Testis (tissue), 3 donors: ENCODE data around the gene LCOR. TPM values are rescaled to one million over a fixed set of nuclear protein-coding genes. Genes with fewer than 3 reads are reported as not detected.
"Not testable (repeated sequence)": the region's sequence is repeated elsewhere in the genome, so short reads cannot be mapped to it uniquely, and the experiment has no call there.

Experiments
- DNase-seq: peaks from one replicate; pipeline ENCODE4 v3.0.0-alpha.2; 2019
- H3K27ac ChIP-seq, 2 donors: fragments of 200-600 bp; sonication (generic); one replicate each; pipeline ENCODE4 v1.5.1; 2019
- H3K27me3 ChIP-seq: fragments of 200-600 bp; sonication (generic); one replicate; pipeline ENCODE4 v1.5.1; 2019
- H3K36me3 ChIP-seq: fragments of 200-600 bp; sonication (generic); one replicate; pipeline ENCODE4 v1.5.1; 2017; ENCODE audit warnings: low read depth; ENCODE audit errors: missing control alignments
- H3K4me1 ChIP-seq: fragments of 200-600 bp; sonication (generic); one replicate; pipeline ENCODE4 v1.5.1; 2019
- H3K4me3 ChIP-seq, 2 donors: fragments of 200-600 bp; sonication (generic); one replicate each; pipeline ENCODE4 v1.5.1; 2017 to 2019
- H3K9me3 ChIP-seq: fragments of 200-600 bp; sonication (generic); one replicate; pipeline ENCODE4 v1.5.1; 2017
- POLR2A ChIP-seq: fragments of 450-650 bp; IDR thresholded peaks from one replicate; pipeline ENCODE4 v1.6.1; 2017; ENCODE audit warnings: antibody characterized with exemption, mild to moderate bottlenecking, moderate library complexity
- WGBS, 2 donors: methylation state at CpG; one replicate each; pipeline ENCODE4 v1.1.5; 2018; 5-methylcytosine and 5-hydroxymethylcytosine counted together
- intact Hi-C: fragments of 100-400 bp; cut with DNase I; formaldehyde crosslinking; loops from one replicate; pipeline ENCODE4 v1.15.1; 2023; ENCODE audit warnings: low total_unique reads
- polyA plus RNA-seq: library from polyadenylated mRNA; stranded (reverse); fragments of 350-450 nt; fragmentation: Illumina TruSeq; extraction: RNeasy Lipid Tissue Mini Kit (QIAGEN cat#74804); gene quantifications from one replicate; pipeline ENCODE4 v1.2.3, GENCODE V29; 2014; ENCODE audit warnings: low read depth, low replicate concordance; ENCODE audit not compliant: insufficient read depth
- total RNA-seq, 2 donors: library from RNA; depleted of rRNA; stranded (reverse); fragments of >200 nt; gene quantifications; one replicate each; pipeline ENCODE4 v1.2.3, GENCODE V29; 2016
- TF ChIP-seq, protein P1 (sequence below), 3 experiments: fragments of 450-650 bp in 2 of 3; fragments of 200-600 bp in 1 of 3; sonication (generic) in 1 of 3; IDR thresholded peaks; one replicate each; pipeline ENCODE4 v1.5.1; 2016 to 2019; ENCODE audit warnings: antibody characterized with exemption in 3 of 3, mild to moderate bottlenecking in 2 of 3, moderate library complexity in 1 of 3

LCOR gene
- total and polyA plus RNA-seq, 3 donors from 2014 or later = 11.6 to 68.3 (median 40.0) TPM

DNA sequence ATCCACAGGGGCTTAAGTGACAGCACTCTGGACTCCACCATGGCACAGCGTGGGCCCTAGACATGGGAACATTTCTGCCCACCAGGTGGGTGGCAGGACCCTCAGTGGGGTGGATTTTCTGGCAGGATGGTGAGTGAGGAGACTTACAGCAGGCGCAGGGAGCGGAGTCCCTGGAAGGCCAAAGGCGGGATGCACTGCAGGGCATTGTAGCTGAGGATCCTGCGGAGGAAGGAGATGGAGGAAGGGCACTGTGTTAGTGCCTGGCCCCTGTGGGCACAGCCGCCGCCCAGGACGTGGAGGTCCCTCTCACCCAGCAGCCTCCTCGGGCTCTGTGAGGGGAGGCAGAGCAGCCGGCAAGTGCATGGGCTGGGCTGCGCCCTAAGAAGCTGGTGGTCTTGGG lies 199.4 kb downstream of the LCOR start:
- H3K27ac ChIP-seq = no peak overlapping the region
- H3K4me3 ChIP-seq = no peak overlapping the region
- TF ChIP-seq, protein P1, sequence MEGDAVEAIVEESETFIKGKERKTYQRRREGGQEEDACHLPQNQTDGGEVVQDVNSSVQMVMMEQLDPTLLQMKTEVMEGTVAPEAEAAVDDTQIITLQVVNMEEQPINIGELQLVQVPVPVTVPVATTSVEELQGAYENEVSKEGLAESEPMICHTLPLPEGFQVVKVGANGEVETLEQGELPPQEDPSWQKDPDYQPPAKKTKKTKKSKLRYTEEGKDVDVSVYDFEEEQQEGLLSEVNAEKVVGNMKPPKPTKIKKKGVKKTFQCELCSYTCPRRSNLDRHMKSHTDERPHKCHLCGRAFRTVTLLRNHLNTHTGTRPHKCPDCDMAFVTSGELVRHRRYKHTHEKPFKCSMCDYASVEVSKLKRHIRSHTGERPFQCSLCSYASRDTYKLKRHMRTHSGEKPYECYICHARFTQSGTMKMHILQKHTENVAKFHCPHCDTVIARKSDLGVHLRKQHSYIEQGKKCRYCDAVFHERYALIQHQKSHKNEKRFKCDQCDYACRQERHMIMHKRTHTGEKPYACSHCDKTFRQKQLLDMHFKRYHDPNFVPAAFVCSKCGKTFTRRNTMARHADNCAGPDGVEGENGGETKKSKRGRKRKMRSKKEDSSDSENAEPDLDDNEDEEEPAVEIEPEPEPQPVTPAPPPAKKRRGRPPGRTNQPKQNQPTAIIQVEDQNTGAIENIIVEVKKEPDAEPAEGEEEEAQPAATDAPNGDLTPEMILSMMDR (IDR thresholded peaks at IDR 0.05) = no peak
- TF ChIP-seq POLR2A = no peak
- intact Hi-C loops = no loop called here
- no peaks in the 10 kb centered on the region for H3K4me1 ChIP-seq
- H3K36me3 ChIP-seq = no peaks in the 10 kb centered on the region
- no peaks in the 10 kb centered on the region for H3K9me3 ChIP-seq
- no peaks in the 10 kb centered on the region for H3K27me3 ChIP-seq
- no peak for DNase-seq
- WGBS, 2 donors = 86 to 89% methylated on average over 5 to 11 of the region's 11 CpGs

DNA sequence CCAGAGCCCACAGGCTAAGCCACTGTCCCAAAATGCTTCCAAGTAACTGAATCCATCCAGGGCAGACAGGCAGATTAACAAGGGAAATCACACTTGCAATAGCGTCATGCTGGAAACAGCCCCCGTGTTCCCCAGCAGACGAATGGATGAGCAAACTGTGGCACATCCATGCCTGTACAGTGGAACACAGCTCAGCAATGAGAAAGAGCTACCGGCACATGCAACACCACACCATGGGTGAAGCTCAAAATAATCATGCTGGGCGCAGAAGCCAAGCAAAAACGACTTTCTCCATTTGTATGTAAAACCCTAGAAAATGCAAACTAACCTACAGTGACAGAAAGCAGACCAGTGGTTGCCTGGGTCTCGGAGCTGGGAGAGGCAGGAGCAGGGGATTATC lies 200.5 kb downstream of the LCOR start:
- H3K27me3 ChIP-seq = no peaks in the 10 kb centered on the region
- H3K9me3 ChIP-seq = no peaks in the 10 kb centered on the region
- TF ChIP-seq POLR2A = no peak
- TF ChIP-seq, protein P1 (IDR thresholded peaks at IDR 0.05) = no peak
- no peaks in the 10 kb centered on the region for H3K36me3 ChIP-seq
- DNase-seq = no peak
- H3K4me3 ChIP-seq = no peak overlapping the region
- no peak overlapping the region for H3K27ac ChIP-seq
- 71 to 73% methylated on average over 7 of the region's 7 CpGs for WGBS, 2 donors
- intact Hi-C loops = no loop called here
- H3K4me1 ChIP-seq = peaks cover 3% of the 10 kb centered on the region

DNA sequence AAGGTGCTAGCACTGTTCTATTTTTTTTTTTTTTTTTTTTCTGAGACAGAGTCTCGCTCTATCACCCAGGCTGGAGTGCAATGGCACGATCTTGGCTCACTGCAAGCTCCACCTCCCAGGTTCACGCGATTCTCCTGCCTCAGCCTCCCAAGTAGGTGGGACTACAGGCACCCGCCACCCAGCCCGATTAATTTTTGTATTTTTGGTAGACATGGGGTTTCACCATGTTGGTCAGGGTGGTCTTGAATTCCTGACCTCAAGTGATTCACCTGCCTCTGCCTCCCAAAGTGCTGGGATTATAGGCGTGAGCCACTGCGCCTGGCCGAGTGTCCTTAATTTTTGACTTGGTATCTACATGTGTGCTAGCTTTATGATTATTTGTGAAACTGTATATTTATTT lies 201.7 kb downstream of the LCOR start:
- H3K9me3 ChIP-seq, intact Hi-C loops, H3K4me3 ChIP-seq, H3K36me3 ChIP-seq, H3K27ac ChIP-seq, DNase-seq, H3K27me3 ChIP-seq, H3K4me1 ChIP-seq: not testable (repeated sequence)
- 93 to 94% methylated on average over 9 of the region's 9 CpGs for WGBS, 2 donors

DNA sequence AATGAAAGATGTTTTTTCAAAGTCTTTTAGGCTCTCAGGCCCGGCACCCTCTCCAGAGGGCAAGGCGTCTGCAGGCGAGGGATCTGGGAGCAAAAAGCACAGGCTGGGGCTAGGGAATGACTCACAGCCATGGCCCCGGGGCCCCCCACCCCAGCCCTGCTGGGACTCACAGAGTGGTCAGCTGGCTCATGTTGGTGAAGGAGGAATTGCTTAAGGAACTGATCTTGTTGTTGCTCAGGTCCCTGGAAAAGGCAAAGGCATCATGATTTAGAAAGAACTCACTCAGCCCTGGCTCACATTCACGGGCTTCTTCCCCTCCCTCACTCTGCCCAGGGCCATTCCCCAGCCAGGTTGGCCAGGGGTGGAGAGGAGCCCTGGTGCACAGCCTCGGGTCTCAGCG lies 202.2 kb downstream of the LCOR start:
- intact Hi-C loops = no loop called here
- DNase-seq = no peak
- TF ChIP-seq, protein P1 (IDR thresholded peaks at IDR 0.05) = no peak
- TF ChIP-seq POLR2A = no peak
- H3K27ac ChIP-seq = no peak overlapping the region
- no peaks in the 10 kb centered on the region for H3K36me3 ChIP-seq
- 93 to 95% methylated on average over 7 of the region's 7 CpGs for WGBS, 2 donors
- H3K4me1 ChIP-seq = peaks cover 8% of the 10 kb centered on the region
- H3K4me3 ChIP-seq = no peak overlapping the region
- no peaks in the 10 kb centered on the region for H3K9me3 ChIP-seq
- no peaks in the 10 kb centered on the region for H3K27me3 ChIP-seq

DNA sequence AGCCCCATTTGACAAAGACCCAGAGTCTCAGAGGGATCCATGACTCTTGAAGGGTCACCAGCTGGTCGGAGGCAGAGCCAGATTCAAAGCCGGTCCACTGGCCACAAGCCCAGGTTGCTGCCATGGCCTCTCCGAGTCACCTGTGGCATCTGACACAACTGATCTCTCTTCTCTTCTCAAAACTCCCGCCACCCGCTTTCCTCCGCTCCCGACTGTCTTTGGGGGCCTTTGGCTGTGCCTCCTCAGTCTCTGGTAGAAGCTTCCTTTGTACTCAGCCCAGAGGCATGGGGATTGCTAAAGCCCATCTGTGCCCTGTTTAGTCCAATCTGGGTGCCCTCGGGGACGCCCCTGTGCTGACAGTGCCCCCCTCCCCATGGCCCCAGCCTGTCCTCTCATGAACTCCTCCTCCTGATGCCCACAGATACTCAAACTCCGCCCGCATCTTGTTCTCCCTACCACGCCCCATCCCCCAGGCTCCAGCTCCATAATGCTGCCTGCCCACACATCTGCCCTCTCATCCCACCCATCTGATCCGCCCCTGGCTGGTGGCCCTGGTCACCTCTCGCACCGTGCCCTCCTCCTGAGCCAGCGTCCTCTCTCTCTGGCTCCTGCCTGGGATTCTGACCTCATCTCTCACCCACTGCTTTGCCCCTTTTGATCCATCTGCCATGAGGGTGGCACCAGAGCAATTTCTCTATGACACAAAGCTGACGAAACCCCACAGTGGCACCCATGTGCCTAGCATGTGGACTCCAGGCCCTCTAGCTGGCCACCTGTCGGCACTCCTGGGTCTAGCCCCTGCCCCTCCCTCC lies 203.1 kb downstream of the LCOR start:
- no peaks in the 10 kb centered on the region for H3K9me3 ChIP-seq
- H3K36me3 ChIP-seq = no peaks in the 10 kb centered on the region
- H3K27me3 ChIP-seq = no peaks in the 10 kb centered on the region
- WGBS, 2 donors = 90 to 92% methylated on average over 18 of the region's 18 CpGs
- DNase-seq = no peak
- H3K27ac ChIP-seq = no peak overlapping the region
- H3K4me3 ChIP-seq = no peak overlapping the region
- no peak for TF ChIP-seq POLR2A
- TF ChIP-seq, protein P1 (IDR thresholded peaks at IDR 0.05) = no peak
- peaks cover 8% of the 10 kb centered on the region for H3K4me1 ChIP-seq
- intact Hi-C loops = no loop called here
